GM18861 (cell line): Measurements from ENCODE around the gene DAGLA.

Source experiments
- ATAC-seq: cut with Tn5 transposase; IDR thresholded peaks from one replicate; pipeline ENCODE4 v1.9.1; 2021; ENCODE audit not compliant: unreplicated experiment

Gene DAGLA

DNA sequence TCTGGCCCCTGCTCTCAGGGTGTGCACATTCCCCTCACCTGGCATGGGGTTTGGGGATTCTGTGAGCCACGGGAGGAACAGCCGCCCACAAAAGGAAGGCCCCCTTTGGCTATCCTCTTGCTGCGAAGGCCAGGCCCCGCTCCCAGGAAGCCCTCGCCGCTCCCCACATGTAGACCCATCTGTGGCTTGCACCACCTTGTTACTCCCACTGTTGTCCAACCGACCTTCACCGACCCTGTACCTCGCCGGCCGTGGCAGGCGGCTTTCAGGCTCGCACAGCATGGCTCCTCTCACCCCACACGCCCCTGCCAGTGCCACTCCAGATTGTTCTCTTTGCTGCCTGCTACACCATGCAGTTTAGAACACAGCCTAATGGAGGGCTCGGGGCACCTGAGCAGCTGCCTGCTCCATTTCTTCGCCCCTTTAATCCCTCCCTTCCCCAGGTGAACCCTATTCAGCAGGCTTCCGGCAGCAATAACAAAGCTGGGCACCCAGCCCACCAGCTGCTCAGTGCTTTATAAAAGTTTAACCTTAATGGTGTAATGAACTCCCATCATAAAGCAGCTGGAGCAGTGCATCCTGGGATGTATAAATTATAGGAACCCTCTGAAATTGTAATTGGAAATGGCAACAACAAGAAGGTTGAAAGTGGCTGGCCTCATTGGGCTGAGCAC lies 10.7 kb downstream of the DAGLA start:
- ATAC-seq = no peak

- no peak for ATAC-seq
Observed at GRCh38 chr11:61691380-61692156, 11.4 kb downstream of the DAGLA start.

DNA sequence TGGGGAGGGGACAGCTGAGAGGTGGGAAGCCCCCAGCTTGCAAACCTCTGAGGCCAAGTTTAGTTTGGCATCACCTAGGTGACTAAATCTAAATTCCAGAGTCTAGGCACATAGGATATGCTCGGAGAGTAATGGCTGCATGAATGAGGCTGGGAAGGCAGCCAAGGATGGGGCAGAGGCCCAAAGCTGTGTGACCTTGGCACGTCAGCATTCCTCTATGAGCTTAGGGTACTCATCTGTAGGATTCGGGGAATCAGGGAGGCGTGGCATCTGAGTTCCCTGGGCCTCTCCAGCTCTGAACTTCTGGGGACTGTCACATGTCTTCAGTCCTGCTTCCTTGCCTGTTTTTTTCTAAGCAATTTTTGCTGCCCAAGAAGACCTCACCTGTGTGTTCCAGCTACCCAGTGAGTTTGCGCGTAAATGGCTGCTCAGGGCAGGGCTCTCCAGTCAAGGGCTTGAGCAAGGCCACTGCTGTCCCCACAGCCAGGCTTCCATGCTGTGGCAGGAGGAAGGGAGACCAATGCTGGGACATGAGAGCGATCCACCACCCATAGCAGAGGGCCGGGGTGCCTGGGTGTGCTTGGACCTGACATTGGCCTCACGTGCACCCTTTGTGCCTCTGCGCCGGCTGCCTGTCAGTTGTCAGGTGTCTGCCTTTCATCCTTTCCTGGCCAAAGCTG lies 13.9 kb downstream of the DAGLA start:
- no peak for ATAC-seq

DNA sequence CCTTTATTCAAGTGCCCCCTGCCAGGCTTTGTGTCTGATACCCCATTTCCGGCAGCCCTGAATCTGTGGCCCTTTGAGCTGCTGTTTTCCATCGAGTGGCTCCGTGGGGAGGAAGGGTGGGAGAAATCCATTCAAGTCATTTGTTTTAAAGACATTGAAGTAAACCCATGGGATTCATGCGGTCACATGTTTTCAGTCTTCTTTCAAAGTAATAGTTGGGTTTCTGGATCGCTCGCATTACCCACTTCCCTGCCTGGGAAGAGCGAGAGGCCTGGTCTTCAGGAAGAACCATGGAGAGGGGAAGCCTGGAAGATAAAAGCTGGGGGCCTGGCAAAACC lies 14.4 kb downstream of the DAGLA start:
- no peak for ATAC-seq

DNA sequence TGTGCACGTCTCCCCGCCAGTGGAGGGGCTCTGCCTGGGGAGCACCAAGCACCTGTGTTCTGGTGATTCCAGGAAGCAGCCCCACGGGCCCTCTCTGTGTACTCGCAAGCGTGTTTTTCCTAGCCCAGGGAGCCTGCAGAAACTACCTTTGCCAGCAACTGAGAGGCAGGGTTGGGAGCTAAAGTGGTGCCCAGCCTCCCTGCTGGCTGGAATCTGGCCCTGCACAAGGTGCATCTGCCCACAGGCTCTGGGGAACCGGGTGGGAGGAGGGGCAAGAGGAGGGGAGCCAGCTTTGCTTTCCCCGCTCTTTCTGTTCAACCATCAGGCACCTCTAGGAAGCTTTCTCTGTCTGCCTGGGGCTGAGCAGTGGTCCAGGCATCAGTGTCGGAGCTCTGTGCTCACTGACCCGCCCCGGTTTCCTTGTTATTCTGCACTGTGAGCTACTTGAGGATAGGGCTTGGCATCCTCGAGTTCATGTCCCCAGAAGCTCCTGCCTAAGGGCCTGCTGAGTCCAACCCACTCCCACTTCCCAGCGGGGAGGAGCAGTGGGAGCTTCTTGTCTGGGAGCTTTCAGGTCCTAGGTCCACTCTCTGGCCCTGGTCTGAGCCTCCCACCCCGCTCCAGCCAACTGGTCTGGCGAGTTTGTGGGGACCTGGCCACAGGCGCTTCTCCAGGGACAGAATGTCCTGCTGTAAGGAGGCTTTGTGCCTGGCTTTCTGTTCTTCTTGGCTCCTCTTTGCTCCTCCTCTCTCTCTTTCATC lies 14.9 kb downstream of the DAGLA start:
- no peak for ATAC-seq

DNA sequence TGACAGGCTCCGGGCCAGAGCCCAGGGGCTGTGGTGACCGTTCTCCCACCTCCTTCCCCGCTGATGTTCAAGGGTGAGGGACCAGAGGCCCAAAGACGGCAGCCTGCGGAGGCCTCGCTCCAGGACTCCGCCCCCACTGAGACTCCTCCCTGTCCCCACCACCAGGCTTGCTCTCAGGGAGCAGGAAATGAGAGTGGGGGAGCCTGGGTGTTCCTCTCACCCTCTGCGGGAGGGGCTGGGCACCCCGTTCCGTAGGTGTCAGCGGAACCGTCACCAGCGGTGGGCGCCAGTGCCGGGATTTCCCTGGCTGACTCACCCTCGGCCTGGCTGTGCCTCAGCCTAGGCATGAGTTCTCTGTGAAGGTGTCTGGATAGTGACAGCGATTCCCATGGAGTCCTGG lies 15.7 kb downstream of the DAGLA start:
- ATAC-seq = peak; percentile 80

DNA sequence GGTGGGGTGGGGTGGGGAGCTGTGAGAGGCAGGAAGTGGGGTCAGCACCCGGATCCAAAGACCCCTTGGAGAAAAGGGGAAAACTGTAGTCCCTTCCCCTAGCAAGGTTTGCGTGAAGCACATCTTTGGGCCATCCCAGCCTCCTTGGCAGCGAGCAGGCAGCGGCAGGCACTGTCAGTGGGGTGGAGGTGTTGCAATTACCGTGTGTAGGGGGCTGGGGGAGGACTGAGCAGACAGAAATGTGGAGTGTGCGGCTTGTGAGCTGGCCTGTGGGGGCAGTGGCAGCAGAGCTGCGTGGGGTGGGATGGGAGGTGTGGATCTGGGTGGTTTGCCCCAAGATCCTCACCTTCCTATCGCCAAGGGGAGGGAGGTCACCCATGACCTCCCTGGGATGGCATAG lies 16.4 kb downstream of the DAGLA start:
- no peak for ATAC-seq

DNA sequence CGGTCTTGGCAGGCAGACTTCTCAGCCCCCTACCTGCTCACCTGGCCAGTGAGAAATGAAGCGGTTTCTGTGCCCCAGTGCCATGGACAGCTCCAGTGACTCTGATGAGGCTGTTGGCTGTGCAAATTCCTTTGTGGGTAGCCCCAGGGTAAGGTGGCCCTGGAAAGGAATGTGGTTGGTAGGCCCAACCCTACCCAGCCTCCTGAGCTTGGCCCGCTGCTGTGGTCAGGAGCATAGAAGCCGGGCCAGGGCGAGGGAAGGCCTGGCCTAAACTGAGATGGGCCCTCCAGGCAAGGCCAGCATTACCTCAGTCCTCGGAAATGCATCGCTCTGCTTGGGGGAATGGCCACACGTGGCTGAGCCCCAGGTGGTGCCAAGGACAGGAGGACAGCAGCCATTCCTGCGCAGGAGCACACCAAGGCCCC lies 16.9 kb downstream of the DAGLA start:
- ATAC-seq = no peak

- ATAC-seq = no peak
Observed at GRCh38 chr11:61697764-61698163, 17.6 kb downstream of the DAGLA start.

- ATAC-seq = no peak
Observed at GRCh38 chr11:61698173-61698948, 18.2 kb downstream of the DAGLA start.

DNA sequence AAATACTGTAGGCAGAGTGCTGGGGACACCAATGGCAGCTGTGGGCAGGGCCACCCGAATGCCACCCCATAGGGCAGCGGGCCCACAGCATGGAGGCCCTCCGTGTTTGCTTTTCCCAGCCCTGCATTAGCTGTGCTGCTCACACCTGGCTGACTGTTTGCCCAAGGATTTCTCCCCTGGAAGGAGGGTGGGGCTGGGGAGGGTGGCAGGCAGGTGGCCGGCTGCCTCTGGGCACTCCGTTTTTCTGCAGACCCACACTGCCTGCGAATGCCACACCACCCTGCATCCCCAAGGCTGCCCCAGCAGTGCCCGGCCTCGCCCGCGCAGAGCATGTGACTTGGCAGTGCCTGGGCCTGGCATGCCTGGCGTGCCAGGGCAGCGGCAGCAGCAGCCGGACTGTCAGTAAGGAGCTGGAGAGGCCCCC lies 19.6 kb downstream of the DAGLA start:
- ATAC-seq = no peak

DNA sequence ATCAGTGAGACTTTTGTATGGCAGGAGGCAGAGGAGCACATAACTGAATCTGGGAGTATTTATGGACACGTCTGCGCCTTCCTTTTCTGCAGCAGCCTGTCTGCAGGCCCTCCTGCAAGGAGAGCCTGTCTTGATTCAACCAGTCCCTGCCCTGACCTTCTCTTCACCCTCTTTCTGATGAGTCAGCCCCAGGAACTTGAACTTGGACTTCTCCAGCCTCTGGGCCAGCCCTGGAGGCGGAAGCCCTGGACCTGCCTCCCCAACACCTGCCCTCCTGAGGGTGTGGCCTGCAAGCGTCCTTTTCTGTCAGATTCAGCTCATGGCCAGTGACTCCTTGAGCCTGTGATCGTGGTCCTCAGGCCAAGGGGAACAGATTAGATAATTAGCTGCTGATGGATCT lies 20.0 kb downstream of the DAGLA start:
- no peak for ATAC-seq

DNA sequence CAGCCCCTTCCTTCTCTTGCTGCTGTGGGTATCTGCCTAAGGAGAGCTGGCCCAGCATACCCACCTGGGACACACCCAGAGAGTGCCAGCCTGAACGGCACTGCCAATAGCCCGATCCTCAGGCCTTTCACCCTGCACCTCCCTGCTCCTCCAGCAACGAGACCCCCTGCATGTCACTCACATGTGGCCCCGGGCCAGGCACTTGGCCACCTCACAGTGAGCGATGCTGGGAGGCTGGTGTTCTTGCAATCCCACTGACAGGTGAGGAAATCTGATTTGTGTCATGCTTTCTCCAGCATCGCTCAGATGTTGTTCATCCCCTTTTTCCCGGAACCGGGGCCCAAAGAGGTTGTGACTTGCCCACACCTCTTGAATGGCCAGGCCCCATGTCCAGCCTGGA lies 20.5 kb downstream of the DAGLA start:
- ATAC-seq = no peak

- no peak for ATAC-seq
Observed at GRCh38 chr11:61701242-61701886, 21.2 kb downstream of the DAGLA start.

- ATAC-seq = no peak
Observed at GRCh38 chr11:61702701-61703312, 22.6 kb downstream of the DAGLA start.

GRCh38 chr11:61704838-61705237 lies 24.6 kb downstream of the DAGLA start:
- ATAC-seq = no peak

- ATAC-seq = no peak
Observed at GRCh38 chr11:61706452-61707400, 26.5 kb downstream of the DAGLA start.

- no peak for ATAC-seq
Observed at GRCh38 chr11:61707574-61707973, 27.4 kb downstream of the DAGLA start.

DNA sequence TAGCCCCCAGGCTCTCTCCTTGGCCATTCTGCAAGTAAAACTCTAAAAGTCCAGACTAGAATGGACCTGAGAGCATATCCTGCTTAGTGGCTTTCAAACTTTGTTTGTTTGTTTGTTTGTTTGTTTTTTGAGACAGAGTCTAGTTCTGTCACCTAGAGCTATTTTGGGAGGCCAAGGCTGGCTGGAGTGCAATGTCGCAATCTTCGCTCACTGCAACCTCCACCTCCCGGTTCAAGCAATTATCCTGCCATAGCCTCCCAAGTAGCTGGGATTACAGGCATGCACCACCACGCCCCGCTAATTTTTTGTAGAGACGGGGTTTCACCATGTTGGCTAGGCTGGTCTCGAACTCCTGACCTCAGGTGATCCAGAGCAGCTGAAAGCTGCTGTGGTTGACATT lies 28.9 kb downstream of the DAGLA start:
- no peak for ATAC-seq
